HCT116 (cell line): ENCODE results near the gene FAM53B. TPM values are rescaled to one million over a fixed set of nuclear protein-coding genes. Genes with fewer than 3 reads are reported as not detected.

Source experiments
- ATAC-seq: fragments of 200-7000 bp; cut with Tn5 transposase; 2 replicates; pipeline ENCODE4 v1.9.1; 2020; ENCODE audit warnings: mild to moderate bottlenecking, moderate library complexity
- BruUV-seq: library from RNA; stranded (reverse); fragments of 400-500 nt; replicated peaks from 2 replicates; lab custom pipeline; 2021; lab: Mats Ljungman, UMichigan
- CTCF ChIA-PET: fragments of 300-600 bp; sonication (Branson Sonifier 250); formaldehyde crosslinking; loops from one replicate; lab custom pipeline; 2021; ENCODE audit warnings: antibody characterized with exemption; lab: Charles Lee
- POLR2A ChIA-PET: fragments of 300-600, 350-600 bp; sonication (Branson Sonifier 250); formaldehyde crosslinking; loops from one replicate; lab custom pipeline; 2021; ENCODE audit warnings: antibody characterized with exemption; lab: Charles Lee
- RAD21 ChIA-PET, 2 experiments: fragments of 300-600 bp; sonication (Branson Sonifier 250); formaldehyde crosslinking; loops; one replicate each; lab custom pipeline; 2023; ENCODE audit warnings: low total read pairs in 2 of 2; ENCODE audit not compliant: uncharacterized antibody in 2 of 2, unreplicated experiment in 2 of 2, low non-redundant PET in 1 of 2; lab: Charles Lee
- DNase-seq: peaks from one replicate; pipeline ENCODE4 v3.0.0-alpha.2; 2010; ENCODE audit warnings: low read depth, low spot score
- H2AFZ ChIP-seq: fragments of 200-600 bp; shearing (Covaris generic), sonication (generic); 2 replicates; pipeline ENCODE4 v1.6.1; 2017; ENCODE audit warnings: low read depth, mixed run types, mixed read lengths, antibody characterized with exemption, low read length; ENCODE audit not compliant: poor library complexity, severe bottlenecking
- H3K27ac ChIP-seq: 2 replicates; pipeline ENCODE4 v1.5.1; 2012; ENCODE audit warnings: low read depth, low read length
- H3K27me3 ChIP-seq: fragments of 200-600 bp; sonication (generic); 2 replicates; pipeline ENCODE4 v1.6.1; 2016; ENCODE audit warnings: mixed run types, low read length, mixed read lengths; ENCODE audit not compliant: insufficient read depth
- H3K36me3 ChIP-seq, 2 experiments: fragments of 200-500 bp in 1 of 2; fragments of 200-600 bp in 1 of 2; sonication (Bioruptor generic) in 1 of 2; sonication (generic) in 1 of 2; 2 replicates each; pipeline versions ENCODE4 v1.5.1 to v1.6.1; 2014 to 2016; ENCODE audit warnings: low read length in 2 of 2, inconsistent platforms in 1 of 2, mixed read lengths in 1 of 2, mixed run types in 1 of 2; ENCODE audit not compliant: insufficient read depth in 2 of 2, control insufficient read depth in 1 of 2
- H3K4me1 ChIP-seq, 2 experiments: fragments of 200-600 bp in 1 of 2; sonication (generic) in 1 of 2; 2 replicates each; pipeline versions ENCODE4 v1.5.1 to v1.6.1; 2012 to 2017; ENCODE audit warnings: low read length in 2 of 2, inconsistent platforms in 1 of 2, mild to moderate bottlenecking in 1 of 2, mixed read lengths in 1 of 2, mixed run types in 1 of 2, moderate library complexity in 1 of 2; ENCODE audit not compliant: insufficient read depth in 2 of 2, control insufficient read depth in 1 of 2
- H3K4me2 ChIP-seq: fragments of 200-600 bp; sonication (generic); 2 replicates; pipeline ENCODE4 v1.6.1; 2017; ENCODE audit warnings: mixed run types, low read length, mixed read lengths
- H3K4me3 ChIP-seq, 2 experiments: fragments of 200-600 bp in 1 of 2; sonication (generic) in 1 of 2; replicated peaks in 1 of 2; 2 replicates each; pipeline ENCODE4 v1.5.1; 2011 to 2016; ENCODE audit warnings: low read length in 2 of 2, control low read depth in 1 of 2, low read depth in 1 of 2, mild to moderate bottlenecking in 1 of 2, mixed read lengths in 1 of 2, mixed run types in 1 of 2
- H3K79me2 ChIP-seq: fragments of 200-600 bp; sonication (generic); 2 replicates; pipeline ENCODE4 v1.6.1; 2017; ENCODE audit warnings: mild to moderate bottlenecking, mixed run types, low read length, moderate library complexity, mixed read lengths; ENCODE audit not compliant: insufficient read depth
- H3K9ac ChIP-seq: fragments of 200-600 bp; sonication (generic); 2 replicates; pipeline ENCODE4 v1.6.1; 2016; ENCODE audit warnings: low read length, mixed read lengths
- H3K9me2 ChIP-seq: fragments of 200-600 bp; sonication (generic), shearing (Covaris generic); 2 replicates; pipeline ENCODE4 v1.6.1; 2017; ENCODE audit warnings: mixed run types, mild to moderate bottlenecking, moderate library complexity; ENCODE audit not compliant: insufficient read depth
- H3K9me3 ChIP-seq, 2 experiments: fragments of 200-500 bp in 1 of 2; fragments of 200-600 bp in 1 of 2; sonication (Bioruptor generic) in 1 of 2; sonication (generic) in 1 of 2; 2 replicates each; pipeline ENCODE4 v1.6.1; 2014 to 2017; ENCODE audit warnings: low read length in 2 of 2, mixed read lengths in 2 of 2, inconsistent platforms in 1 of 2, low read depth in 1 of 2, mild to moderate bottlenecking in 1 of 2, mixed run types in 1 of 2, moderate library complexity in 1 of 2; ENCODE audit not compliant: control insufficient read depth in 1 of 2, insufficient read depth in 1 of 2
- H4K20me1 ChIP-seq: fragments of 200-600 bp; sonication (generic), shearing (Covaris generic); 2 replicates; pipeline ENCODE4 v1.6.1; 2017; ENCODE audit warnings: mixed run types, mild to moderate bottlenecking, moderate library complexity; ENCODE audit not compliant: insufficient read depth
- CEBPB ChIP-seq: IDR thresholded peaks from 2 replicates; pipeline ENCODE4 v1.6.1; 2012; ENCODE audit warnings: low read depth
- CTCF ChIP-seq, 3 experiments: fragments of 200-600 bp in 1 of 3; sonication (generic) in 1 of 3; IDR thresholded peaks in 2 of 3; conservative IDR thresholded peaks in 1 of 3; 2 replicates each; pipeline ENCODE4 v1.5.1; 2012 to 2017; ENCODE audit warnings: low read depth in 2 of 3, low read length in 2 of 3, antibody characterized with exemption in 1 of 3, borderline replicate concordance in 1 of 3, control low read depth in 1 of 3, mild to moderate bottlenecking in 1 of 3, mixed read lengths in 1 of 3, mixed run types in 1 of 3, moderate library complexity in 1 of 3; ENCODE audit not compliant: insufficient read depth in 1 of 3
- EZH2phosphoT487 ChIP-seq: fragments of 200-600 bp; IDR thresholded peaks from 2 replicates; pipeline ENCODE4 v1.6.1; 2018; ENCODE audit warnings: antibody characterized with exemption, borderline replicate concordance
- RAD21 ChIP-seq: IDR thresholded peaks from 2 replicates; pipeline ENCODE4 v1.6.1; 2012; ENCODE audit warnings: low read depth, mild to moderate bottlenecking
- SP1 ChIP-seq: IDR thresholded peaks from 2 replicates; pipeline ENCODE4 v1.6.1; 2012; ENCODE audit warnings: low read depth
- TCF7L2 ChIP-seq: IDR thresholded peaks from 2 replicates; pipeline ENCODE4 v1.7.0; 2011; ENCODE audit warnings: borderline replicate concordance, inconsistent platforms; ENCODE audit not compliant: insufficient read depth, insufficient read length; ENCODE audit errors: extremely low read depth
- ZBTB33 ChIP-seq: IDR thresholded peaks from 2 replicates; pipeline ENCODE4 v1.6.1; 2011; ENCODE audit warnings: mild to moderate bottlenecking, low read length, moderate library complexity; ENCODE audit not compliant: insufficient replicate concordance; ENCODE audit errors: extremely low read depth
- ZFX ChIP-seq: fragments of 450-650 bp; IDR thresholded peaks from 2 replicates; pipeline ENCODE4 v1.6.1; 2017
- intact Hi-C: fragments of 100-400 bp; cut with micrococcal nuclease; formaldehyde crosslinking; loops from 2 replicates; pipeline ENCODE4 v1.10.0; 2022
- total RNA-seq: library from RNA; stranded (reverse); gene quantifications from one replicate; pipeline ENCODE4 v1.2.1, GENCODE V29; 2021; ENCODE audit not compliant: unreplicated experiment

The FAM53B gene
- total RNA-seq, 1 experiment from 2014 or later: 19.6 TPM

- no peak for TF ChIP-seq ZBTB33
- TF ChIP-seq ZFX: no peak
- no peak for TF ChIP-seq CTCF (IDR thresholded peaks at IDR 0.05 in 2 of 3, conservative IDR thresholded peaks at IDR 0.05 in 1 of 3; ENCODE audit: borderline replicate concordance in 1 of 3, insufficient read depth in 1 of 3, low read depth in 2 of 3, low read length in 2 of 3)
- no peak for TF ChIP-seq RAD21
- no peak for TF ChIP-seq SP1
Measured at GRCh38 chr10:124728071-124728829, 15.9 kb downstream of the FAM53B start (continued).

GRCh38 chr10:124727361-124727960 lies 16.7 kb downstream of the FAM53B start:
- H4K20me1 ChIP-seq: no peaks in the 10 kb centered on the region
- POLR2A ChIA-PET: no interaction called here
- no peak for TF ChIP-seq TCF7L2
- TF ChIP-seq EZH2phosphoT487: no peak
- TF ChIP-seq CEBPB: no peak
- no peak overlapping the region for H3K4me3 ChIP-seq
- DNase-seq (no peak), ATAC-seq (no peak)
- CTCF ChIA-PET: no interaction called here
- no peaks in the 10 kb centered on the region for H3K79me2 ChIP-seq
- H3K4me2 ChIP-seq: no peak overlapping the region
- no peaks in the 10 kb centered on the region for H3K36me3 ChIP-seq
- no peak overlapping the region for H3K9ac ChIP-seq
- no peak overlapping the region for H3K27ac ChIP-seq
- no peak overlapping the region for H2AFZ ChIP-seq
- RAD21 ChIA-PET: no interaction called here
- H3K27me3 ChIP-seq: no peaks in the 10 kb centered on the region
- intact Hi-C loops: no loop called here
- peaks cover 0 to 16% of the 10 kb centered on the region in 2 experiments; a peak in 1 of 4 replicates for H3K4me1 ChIP-seq
- BruUV-seq: no TSS peak
- no peaks in the 10 kb centered on the region for H3K9me2 ChIP-seq
- no peaks in the 10 kb centered on the region for H3K9me3 ChIP-seq
